Memory B cell (primary cell): ENCODE measurements around the gene ALOX15B.

Experiments
- ATAC-seq: fragments of 150-1000 bp; cut with Tn5 transposase; 2 replicates; pipeline ENCODE4 v1.10.0; 2021; ENCODE audit warnings: low read depth, mild to moderate bottlenecking, moderate library complexity
- DNase-seq, 2 donors: peaks; one replicate each; pipeline ENCODE4 v3.0.0; 2022; ENCODE audit warnings: low spot score in 2 of 2
- H3K27ac Mint-ChIP-seq: one replicate; pipeline ENCODE4 v1.8.0; 2022; ENCODE audit warnings: mild to moderate bottlenecking, moderate library complexity, mixed read lengths
- H3K27me3 Mint-ChIP-seq: one replicate; pipeline ENCODE4 v1.8.0; 2022; ENCODE audit warnings: mixed read lengths
- H3K36me3 Mint-ChIP-seq: one replicate; pipeline ENCODE4 v1.8.0; 2022; ENCODE audit warnings: mild to moderate bottlenecking, mixed read lengths
- H3K4me1 Mint-ChIP-seq: one replicate; pipeline ENCODE4 v1.8.0; 2022; ENCODE audit warnings: mixed read lengths
- H3K4me3 Mint-ChIP-seq: one replicate; pipeline ENCODE4 v1.8.0; 2022; ENCODE audit warnings: mild to moderate bottlenecking, moderate library complexity, mixed read lengths
- H3K9me3 Mint-ChIP-seq: one replicate; pipeline ENCODE4 v1.8.0; 2022; ENCODE audit warnings: mixed read lengths

ALOX15B gene

DNA sequence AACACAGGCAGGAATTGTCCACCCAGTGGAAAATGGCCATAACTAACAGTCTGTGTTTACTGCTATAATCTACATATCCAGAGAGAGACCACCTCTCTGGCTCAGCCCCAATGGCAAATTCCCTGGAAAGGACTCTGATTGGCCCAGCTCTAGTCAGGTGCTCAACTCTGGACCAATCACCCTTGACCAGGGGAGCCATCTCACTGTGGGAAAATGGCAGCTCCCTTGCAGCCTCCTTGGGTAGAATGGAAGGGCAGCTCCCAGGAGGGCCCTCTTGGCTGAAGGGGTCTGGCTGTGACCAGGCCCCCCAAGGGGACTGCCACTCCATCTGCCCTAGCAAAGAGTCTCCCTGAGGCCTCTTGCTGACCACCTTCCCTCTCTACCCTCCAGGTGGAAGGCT is 3.1 kb downstream of the ALOX15B start:
- Mint-ChIP-seq H3K36me3 (no peaks in the 10 kb centered on the region), H3K9me3 (peaks cover 2% of the 10 kb centered on the region), H3K27me3 (peaks cover 25% of the 10 kb centered on the region), H3K4me3 (no peak overlapping the region), H3K4me1 (peaks cover 8% of the 10 kb centered on the region), H3K27ac (no peak overlapping the region)
- DNase-seq: no peak
- ATAC-seq: no peak

DNA sequence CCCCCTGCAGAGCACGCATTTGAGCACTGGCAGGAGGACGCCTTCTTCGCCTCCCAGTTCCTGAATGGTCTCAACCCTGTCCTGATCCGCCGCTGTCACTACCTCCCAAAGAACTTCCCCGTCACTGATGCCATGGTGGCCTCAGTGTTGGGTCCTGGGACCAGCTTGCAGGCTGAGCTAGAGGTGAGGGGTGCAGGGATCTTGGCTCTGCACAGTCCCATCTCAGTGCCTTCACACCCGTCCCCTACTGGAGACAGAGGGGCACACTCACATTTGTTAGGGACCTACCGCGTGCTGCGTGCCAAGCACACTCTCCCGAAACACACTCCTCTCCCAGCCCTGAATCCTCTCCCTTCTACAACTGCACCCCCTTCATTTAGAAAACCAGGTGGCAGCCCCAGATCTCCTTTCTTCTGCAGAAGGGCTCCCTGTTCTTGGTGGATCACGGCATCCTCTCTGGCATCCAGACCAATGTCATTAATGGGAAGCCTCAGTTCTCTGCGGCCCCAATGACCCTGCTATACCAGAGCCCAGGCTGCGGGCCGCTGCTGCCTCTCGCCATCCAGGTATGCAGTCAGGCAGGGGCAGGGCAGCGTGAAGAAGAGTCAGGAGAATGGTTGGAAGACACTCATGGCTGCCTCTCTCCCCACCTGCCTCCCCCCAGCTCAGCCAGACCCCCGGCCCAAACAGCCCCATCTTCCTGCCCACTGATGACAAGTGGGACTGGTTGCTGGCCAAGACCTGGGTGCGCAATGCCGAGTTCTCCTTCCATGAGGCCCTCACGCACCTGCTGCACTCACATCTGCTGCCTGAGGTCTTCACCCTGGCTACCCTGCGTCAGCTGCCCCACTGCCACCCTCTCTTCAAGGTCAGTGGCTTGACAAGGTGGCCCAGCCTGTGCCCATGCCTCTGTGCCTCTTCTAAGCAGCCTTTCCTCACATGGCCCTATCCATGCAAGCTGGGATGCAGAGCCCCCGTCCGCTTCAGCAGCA is 6.3 kb downstream of the ALOX15B start:
- no peak overlapping the region for H3K4me3 Mint-ChIP-seq
- ATAC-seq: no peak
- H3K9me3 Mint-ChIP-seq: no peaks in the 10 kb centered on the region
- H3K27me3 Mint-ChIP-seq: peaks cover 13% of the 10 kb centered on the region
- DNase-seq: no peak
- no peaks in the 10 kb centered on the region for H3K36me3 Mint-ChIP-seq
- no peak overlapping the region for H3K27ac Mint-ChIP-seq
- no peaks in the 10 kb centered on the region for H3K4me1 Mint-ChIP-seq

DNA sequence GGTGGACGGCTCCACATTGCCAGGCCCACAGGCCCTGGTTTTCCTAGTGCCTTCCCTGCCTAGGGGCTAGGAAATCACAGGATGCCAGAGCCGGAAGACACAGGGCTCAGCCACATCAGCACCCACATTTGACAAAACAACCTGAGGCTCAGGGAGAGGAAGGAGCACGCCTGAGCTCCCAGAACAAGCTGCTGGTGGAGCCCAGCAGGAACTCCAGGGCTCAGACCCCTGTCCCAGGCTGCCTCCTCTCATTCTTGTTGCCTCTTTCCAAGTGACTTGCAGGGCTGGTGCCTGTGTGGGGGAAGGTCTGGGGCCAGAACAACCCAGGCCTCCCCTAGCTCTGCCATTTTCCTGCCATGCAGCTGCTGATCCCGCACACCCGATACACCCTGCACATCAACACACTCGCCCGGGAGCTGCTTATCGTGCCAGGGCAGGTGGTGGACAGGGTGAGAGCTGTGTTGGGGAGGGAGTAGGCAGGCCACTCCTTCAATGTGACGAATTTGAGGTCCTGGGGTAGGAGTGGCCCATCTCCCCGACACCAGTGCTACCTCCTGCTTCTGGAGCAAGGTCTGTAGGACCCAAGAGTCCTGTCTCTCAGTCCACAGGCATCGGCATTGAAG is 7.6 kb downstream of the ALOX15B start:
- no peak overlapping the region for H3K4me3 Mint-ChIP-seq
- H3K27me3 Mint-ChIP-seq: peaks cover 9% of the 10 kb centered on the region
- no peaks in the 10 kb centered on the region for H3K36me3 Mint-ChIP-seq
- ATAC-seq (no peak), DNase-seq (no peak)
- no peak overlapping the region for H3K27ac Mint-ChIP-seq
- H3K4me1 Mint-ChIP-seq: no peaks in the 10 kb centered on the region
- H3K9me3 Mint-ChIP-seq: no peaks in the 10 kb centered on the region

DNA sequence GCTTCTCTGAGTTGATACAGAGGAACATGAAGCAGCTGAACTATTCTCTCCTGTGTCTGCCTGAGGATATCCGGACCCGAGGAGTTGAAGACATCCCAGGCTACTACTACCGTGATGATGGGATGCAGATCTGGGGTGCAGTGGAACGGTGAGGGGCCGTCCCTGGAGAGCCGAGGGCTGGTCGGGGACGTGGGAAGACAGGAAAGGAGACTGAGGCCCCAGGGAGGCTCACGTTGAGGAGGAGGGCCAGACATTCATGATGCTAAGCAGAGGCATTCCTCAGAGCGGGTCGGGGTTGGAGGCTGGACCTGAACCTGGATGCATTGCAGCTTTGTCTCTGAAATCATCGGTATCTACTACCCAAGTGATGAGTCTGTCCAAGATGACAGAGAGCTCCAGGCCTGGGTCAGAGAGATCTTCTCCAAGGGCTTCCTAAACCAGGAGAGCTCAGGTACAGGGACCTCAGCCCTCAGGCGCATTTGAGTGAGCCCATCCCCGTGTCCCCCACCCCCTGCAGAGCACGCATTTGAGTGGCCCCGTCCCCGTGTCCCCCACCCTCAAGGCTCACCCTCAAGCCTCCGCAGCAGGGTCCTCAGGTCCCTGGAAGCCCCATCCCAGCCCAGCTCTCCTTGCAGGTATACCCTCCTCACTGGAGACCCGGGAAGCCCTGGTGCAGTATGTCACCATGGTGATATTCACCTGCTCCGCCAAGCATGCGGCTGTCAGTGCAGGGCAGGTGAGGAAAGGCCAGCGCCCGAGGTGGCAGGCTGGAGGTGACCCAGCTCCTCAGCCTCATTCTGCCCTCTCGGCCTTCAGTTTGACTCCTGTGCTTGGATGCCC is 8.3 kb downstream of the ALOX15B start:
- ATAC-seq (no peak), DNase-seq (no peak)
- Mint-ChIP-seq H3K4me1 (no peaks in the 10 kb centered on the region), H3K27me3 (peaks cover 9% of the 10 kb centered on the region), H3K36me3 (no peaks in the 10 kb centered on the region), H3K4me3 (no peak overlapping the region), H3K27ac (no peak overlapping the region), H3K9me3 (no peaks in the 10 kb centered on the region)

DNA sequence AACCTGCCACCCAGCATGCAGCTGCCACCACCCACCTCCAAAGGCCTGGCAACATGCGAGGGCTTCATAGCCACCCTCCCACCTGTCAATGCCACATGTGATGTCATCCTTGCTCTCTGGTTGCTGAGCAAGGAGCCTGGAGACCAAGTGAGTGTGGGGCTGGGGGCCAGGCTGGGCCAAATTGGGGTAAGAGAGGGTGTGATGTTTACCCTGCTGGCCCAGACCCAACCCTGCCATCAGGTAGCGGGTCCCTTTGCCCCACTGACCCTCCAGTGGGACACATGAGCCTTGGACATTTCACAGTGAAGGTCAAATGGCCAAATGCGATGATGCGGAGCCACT is 8.9 kb downstream of the ALOX15B start:
- H3K4me3 Mint-ChIP-seq: no peak overlapping the region

DNA sequence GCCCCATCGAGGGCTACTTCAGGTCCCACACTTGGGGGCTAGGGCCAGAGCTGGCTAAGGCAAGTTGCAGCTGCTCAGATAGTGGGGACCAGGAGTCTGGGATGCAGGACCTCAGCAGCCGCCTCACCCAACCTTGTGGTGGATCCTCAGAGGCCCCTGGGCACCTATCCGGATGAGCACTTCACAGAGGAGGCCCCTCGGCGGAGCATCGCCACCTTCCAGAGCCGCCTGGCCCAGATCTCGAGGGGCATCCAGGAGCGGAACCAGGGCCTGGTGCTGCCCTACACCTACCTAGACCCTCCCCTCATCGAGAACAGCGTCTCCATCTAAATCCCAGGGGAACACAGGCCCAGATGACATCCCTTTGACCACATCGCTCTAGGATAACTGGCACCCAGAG is 9.4 kb downstream of the ALOX15B start:
- Mint-ChIP-seq H3K27ac (no peak overlapping the region), H3K4me3 (no peak overlapping the region), H3K27me3 (peaks cover 8% of the 10 kb centered on the region), H3K36me3 (no peaks in the 10 kb centered on the region), H3K4me1 (no peaks in the 10 kb centered on the region), H3K9me3 (no peaks in the 10 kb centered on the region)
- no peak for ATAC-seq
- DNase-seq: no peak

More for the DNA sequence above, 8.9 kb downstream of the ALOX15B start:
- Mint-ChIP-seq H3K36me3 (no peaks in the 10 kb centered on the region), H3K27me3 (peaks cover 9% of the 10 kb centered on the region), H3K4me1 (no peaks in the 10 kb centered on the region), H3K9me3 (no peaks in the 10 kb centered on the region), H3K27ac (no peak overlapping the region)
- ATAC-seq (no peak), DNase-seq (no peak)

DNA sequence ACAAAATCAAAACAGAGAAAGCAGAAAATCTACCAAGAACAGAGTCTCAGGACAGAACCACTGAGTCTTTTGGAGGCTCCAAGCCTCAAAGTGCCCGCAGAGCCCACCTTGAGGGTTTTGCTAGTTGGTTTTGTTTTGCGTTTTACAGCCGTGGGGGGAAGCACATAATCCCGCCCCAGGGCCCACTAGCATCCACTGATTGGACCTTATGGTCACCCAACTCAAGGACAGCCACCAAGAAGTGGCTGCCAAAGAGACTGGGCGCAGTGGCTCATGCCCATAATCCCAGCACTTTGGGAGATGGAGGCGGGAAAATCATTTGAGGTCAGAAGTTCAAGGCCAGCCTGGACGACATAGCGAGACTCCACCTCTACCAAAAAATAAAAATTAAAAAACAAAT is 9.9 kb downstream of the ALOX15B start:
- ATAC-seq: no peak
- no peak overlapping the region for H3K4me3 Mint-ChIP-seq
- H3K9me3 Mint-ChIP-seq: no peaks in the 10 kb centered on the region
- no peaks in the 10 kb centered on the region for H3K36me3 Mint-ChIP-seq
- no peak overlapping the region for H3K27ac Mint-ChIP-seq
- H3K27me3 Mint-ChIP-seq: peaks cover 5% of the 10 kb centered on the region
- no peak for DNase-seq
- no peaks in the 10 kb centered on the region for H3K4me1 Mint-ChIP-seq

DNA sequence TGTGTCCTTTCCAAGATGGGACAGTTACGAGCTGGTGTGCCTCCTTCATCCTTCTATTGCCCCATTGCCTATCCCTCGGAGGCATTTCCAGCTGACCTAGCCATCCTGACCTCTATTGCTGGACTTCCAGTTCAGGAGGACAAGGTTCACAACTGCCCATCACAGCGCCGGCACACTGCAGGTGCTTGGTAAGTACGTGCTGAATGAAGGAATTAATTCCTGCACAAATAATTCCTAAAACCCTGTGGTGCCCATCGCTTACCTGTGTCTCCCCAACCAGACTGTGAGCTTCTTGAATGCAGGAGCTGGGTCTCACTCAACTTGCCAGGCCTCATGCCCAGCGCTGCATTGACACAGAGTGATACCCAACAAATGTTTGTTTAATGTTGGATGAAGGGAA is 13.0 kb downstream of the ALOX15B start:
- Mint-ChIP-seq H3K27ac (no peak overlapping the region), H3K4me1 (peaks cover 10% of the 10 kb centered on the region), H3K4me3 (no peak overlapping the region), H3K36me3 (no peaks in the 10 kb centered on the region), H3K9me3 (no peaks in the 10 kb centered on the region), H3K27me3 (peaks cover 1% of the 10 kb centered on the region)
- DNase-seq (no peak), ATAC-seq (no peak)

DNA sequence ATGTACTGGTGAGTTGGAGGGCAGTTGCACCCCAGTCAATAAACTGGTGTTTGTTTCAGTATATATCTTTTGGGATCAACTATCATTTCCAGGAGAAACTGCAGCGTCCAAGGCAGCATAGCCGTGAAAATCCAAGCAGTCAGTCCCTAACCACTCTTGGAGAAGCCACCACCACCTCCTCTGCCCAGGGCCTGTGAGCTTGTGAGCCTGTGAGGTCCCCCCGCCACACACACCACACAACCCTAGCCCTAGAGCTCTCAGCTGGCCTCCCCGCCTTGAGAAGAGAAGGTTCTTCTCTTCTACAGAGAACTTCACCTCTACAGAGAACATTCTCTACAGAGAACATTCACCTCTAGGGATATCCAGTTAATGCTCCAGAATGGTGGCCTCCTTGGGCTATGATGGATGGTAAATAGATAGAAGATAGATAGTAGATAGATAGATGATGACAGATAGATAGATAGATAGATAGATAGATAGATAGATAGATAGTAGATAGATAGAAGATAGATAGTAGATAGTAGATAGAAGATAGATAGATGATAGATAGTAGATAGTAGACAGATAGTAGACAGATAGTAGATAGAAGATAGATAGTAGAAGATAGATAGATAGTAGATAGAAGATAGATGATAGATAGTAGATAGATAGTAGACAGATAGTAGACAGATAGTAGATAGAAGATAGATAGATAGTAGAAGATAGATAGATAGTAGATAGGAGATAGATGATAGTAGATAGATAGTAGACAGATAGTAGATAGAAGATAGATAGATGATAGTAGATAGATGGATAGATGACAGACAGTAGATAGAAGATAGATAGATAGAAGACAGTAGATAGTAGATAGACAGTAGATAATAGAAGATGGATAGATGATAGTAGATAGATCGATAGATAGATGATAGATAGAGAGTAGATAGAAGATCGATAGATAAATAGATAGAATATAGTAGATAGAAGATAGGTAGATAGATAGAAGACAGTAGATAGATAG is 13.7 kb downstream of the ALOX15B start:
- Mint-ChIP-seq H3K27ac (no peak overlapping the region), H3K27me3 (peaks cover 1% of the 10 kb centered on the region), H3K36me3 (no peaks in the 10 kb centered on the region), H3K4me1 (peaks cover 13% of the 10 kb centered on the region), H3K9me3 (no peaks in the 10 kb centered on the region), H3K4me3 (no peak overlapping the region)
- DNase-seq (no peak), ATAC-seq (no peak)

DNA sequence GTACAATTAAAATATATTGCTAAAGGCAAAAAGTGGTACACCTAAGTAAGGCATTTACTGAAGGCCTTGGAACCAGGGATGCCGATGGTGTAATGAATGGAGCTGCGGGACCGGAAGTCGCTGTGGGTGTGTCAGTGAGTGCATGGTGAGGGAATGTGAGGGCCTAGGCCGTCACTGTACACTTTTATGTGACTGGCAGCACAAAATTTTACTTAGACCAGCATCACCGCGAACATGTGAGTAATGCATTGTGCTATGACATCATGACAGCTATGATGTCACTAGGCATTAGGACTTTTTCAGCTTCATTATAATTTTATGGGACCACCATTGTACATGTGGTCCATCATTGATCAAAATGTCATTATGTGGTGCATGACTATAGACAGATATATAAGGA is 14.7 kb downstream of the ALOX15B start:
- H3K27me3 Mint-ChIP-seq: peaks cover under 1% of the 10 kb centered on the region
- no peaks in the 10 kb centered on the region for H3K9me3 Mint-ChIP-seq
- no peak overlapping the region for H3K27ac Mint-ChIP-seq
- no peak for DNase-seq
- H3K4me3 Mint-ChIP-seq: no peak overlapping the region
- no peak for ATAC-seq
- H3K36me3 Mint-ChIP-seq: no peaks in the 10 kb centered on the region
- H3K4me1 Mint-ChIP-seq: peaks cover 13% of the 10 kb centered on the region

DNA sequence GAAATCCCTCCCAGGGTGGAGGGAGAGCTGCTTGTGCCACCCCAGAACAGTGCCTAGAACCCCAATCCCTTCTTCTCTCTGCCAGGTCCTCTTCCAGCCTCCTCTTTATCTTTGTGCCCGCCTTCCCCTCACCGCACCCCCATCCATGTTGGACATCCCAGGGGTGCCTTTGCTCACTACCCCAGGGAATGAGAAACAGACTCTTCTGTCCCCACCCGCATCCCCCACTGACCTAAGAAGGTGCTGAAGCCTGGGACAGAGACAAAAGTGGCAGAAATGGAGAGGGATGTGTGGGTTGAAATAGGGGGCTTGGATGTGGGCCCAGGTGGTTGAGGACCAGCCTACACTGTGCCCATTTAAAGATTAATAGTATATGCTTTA is 17.0 kb downstream of the ALOX15B start:
- H3K4me3 Mint-ChIP-seq: no peak overlapping the region
- H3K27ac Mint-ChIP-seq: no peak overlapping the region
- H3K4me1 Mint-ChIP-seq: peaks cover 13% of the 10 kb centered on the region
- no peaks in the 10 kb centered on the region for H3K36me3 Mint-ChIP-seq
- no peaks in the 10 kb centered on the region for H3K27me3 Mint-ChIP-seq
- no peak for ATAC-seq
- H3K9me3 Mint-ChIP-seq: no peaks in the 10 kb centered on the region
- no peak for DNase-seq

DNA sequence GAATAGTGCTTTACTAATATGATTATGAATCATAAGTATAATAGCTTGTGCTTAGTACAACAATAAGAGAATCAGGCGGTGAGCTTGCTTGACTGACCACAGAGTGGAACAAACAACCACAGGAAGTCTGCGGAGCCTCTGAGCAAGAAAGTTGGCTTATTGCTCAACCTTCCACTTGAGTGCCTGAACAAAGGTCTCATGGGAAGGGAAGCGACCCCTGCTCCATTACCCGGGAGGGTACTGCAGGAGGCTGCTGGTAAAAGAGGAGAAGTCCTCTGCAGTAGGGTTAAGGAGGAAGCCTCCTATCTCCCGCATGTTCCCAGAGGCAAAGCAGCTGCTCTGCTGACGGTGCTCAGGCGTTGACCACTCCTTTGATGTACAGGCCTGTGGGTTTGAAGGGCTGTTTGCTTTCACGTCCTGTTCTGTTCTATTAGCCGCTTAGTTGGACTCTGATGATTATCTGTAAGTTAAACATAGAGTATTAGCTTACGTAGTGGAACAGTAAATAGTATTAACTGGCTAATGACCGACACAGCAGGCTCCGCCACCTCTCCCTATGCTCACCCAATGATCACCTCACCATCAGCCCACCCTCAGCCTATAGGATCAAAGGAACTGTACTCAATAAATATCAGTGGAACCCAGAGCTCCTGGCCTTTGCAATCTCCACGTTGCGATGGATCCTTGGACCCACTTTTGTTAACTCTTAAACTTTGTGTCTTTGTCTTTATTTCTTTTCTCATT is 17.5 kb downstream of the ALOX15B start:
- H3K4me1 Mint-ChIP-seq: peaks cover 13% of the 10 kb centered on the region
- DNase-seq (no peak), ATAC-seq (peak; percentile 50)
- no peak overlapping the region for H3K27ac Mint-ChIP-seq
- H3K36me3 Mint-ChIP-seq: no peaks in the 10 kb centered on the region
- no peaks in the 10 kb centered on the region for H3K9me3 Mint-ChIP-seq
- no peaks in the 10 kb centered on the region for H3K27me3 Mint-ChIP-seq
- peak overlapping the region; percentile 18 for H3K4me3 Mint-ChIP-seq
